CD1c-positive myeloid dendritic cell (primary cell): ENCODE measurements around the gene OR6A2.
"Not testable (repeated sequence)": the region's sequence is repeated elsewhere in the genome, so short reads cannot be mapped to it uniquely, and the experiment has no call there.

Experiments used
- DNase-seq: peaks from one replicate; pipeline ENCODE4 v3.0.0-alpha.2; 2016; ENCODE audit errors: extremely low spot score

OR6A2 gene

GRCh38 chr11:6799402-6799801 is at the start of gene OR6A2:
Gene OR6A2, minus strand, starts transcription at chr11:6799689. Its CDS starts 3,981 bp downstream, at chr11:6795708.
- DNase-seq = no peak

- no peak for DNase-seq
Observed at GRCh38 chr11:6845383-6845782, 45.9 kb upstream of the OR6A2 start, which contains the start of gene OR10A5. Gene OR10A5, plus strand, starts transcription at chr11:6845683. Its CDS starts 0 bp downstream, at chr11:6845683.

GRCh38 chr11:6844356-6844755 is 44.9 kb upstream of the OR6A2 start:
- DNase-seq = no peak

- DNase-seq = no peak
Observed at GRCh38 chr11:6843670-6844069, 44.2 kb upstream of the OR6A2 start.

- DNase-seq = no peak
Observed at GRCh38 chr11:6841694-6842093, 42.2 kb upstream of the OR6A2 start.

GRCh38 chr11:6834021-6834420 is 34.5 kb upstream of the OR6A2 start:
- DNase-seq = peak; percentile 4

- DNase-seq = no peak
Observed at GRCh38 chr11:6833356-6833755, 33.9 kb upstream of the OR6A2 start.

GRCh38 chr11:6828103-6828502 is 28.6 kb upstream of the OR6A2 start:
- no peak for DNase-seq

GRCh38 chr11:6825231-6825744 is 25.8 kb upstream of the OR6A2 start:
- DNase-seq = no peak

GRCh38 chr11:6824136-6824823 is 24.8 kb upstream of the OR6A2 start:
- DNase-seq = no peak

GRCh38 chr11:6818967-6819366 is 19.5 kb upstream of the OR6A2 start:
- no peak for DNase-seq

- no peak for DNase-seq
Observed at GRCh38 chr11:6817694-6818093, 18.2 kb upstream of the OR6A2 start.

GRCh38 chr11:6813656-6814055 is 14.2 kb upstream of the OR6A2 start:
- DNase-seq = peak; percentile 16

GRCh38 chr11:6812390-6813005 is 13.0 kb upstream of the OR6A2 start:
- DNase-seq = peak; percentile 53

GRCh38 chr11:6801075-6801474 is 1.6 kb upstream of the OR6A2 start:
- DNase-seq = not testable (repeated sequence)

- no peak for DNase-seq
Observed at GRCh38 chr11:6794639-6795038, 4.8 kb downstream of the OR6A2 start.

- no peak for DNase-seq
Observed at GRCh38 chr11:6790546-6790945, 8.9 kb downstream of the OR6A2 start.

GRCh38 chr11:6782720-6783119 is 16.8 kb downstream of the OR6A2 start, which contains the start of gene OR2AG1:
Gene OR2AG1, plus strand, starts transcription at chr11:6783020. Its CDS starts 2,018 bp downstream, at chr11:6785038.
- DNase-seq = no peak

GRCh38 chr11:6780829-6781228 is 18.7 kb downstream of the OR6A2 start:
- DNase-seq = no peak

- peak; percentile 13 for DNase-seq
Observed at GRCh38 chr11:6778518-6778917, 21.0 kb downstream of the OR6A2 start.

GRCh38 chr11:6771926-6772893 is 27.3 kb downstream of the OR6A2 start, which contains the start of gene OR2AG2:
Gene OR2AG2, minus strand, starts transcription at chr11:6771976. Its CDS starts 3,019 bp downstream, at chr11:6768957.
- peak; percentile 73 for DNase-seq
